GM23248 (cell line): ENCODE results near the gene UCP3.

Experiments used
- EZH2 ChIP-seq: fragments of 200-600 bp; sonication (generic); IDR thresholded peaks from 2 replicates; pipeline ENCODE4 v1.6.1; 2018; ENCODE audit warnings: antibody characterized with exemption, mild to moderate bottlenecking; ENCODE audit not compliant: insufficient read depth, poor library complexity, severe bottlenecking
- EZH2phosphoT487 ChIP-seq: fragments of 200-600 bp; sonication (generic); IDR thresholded peaks from 2 replicates; pipeline ENCODE4 v1.6.1; 2018; ENCODE audit warnings: antibody characterized with exemption, moderate library complexity, mild to moderate bottlenecking, low read depth; ENCODE audit not compliant: insufficient read depth

DNA sequence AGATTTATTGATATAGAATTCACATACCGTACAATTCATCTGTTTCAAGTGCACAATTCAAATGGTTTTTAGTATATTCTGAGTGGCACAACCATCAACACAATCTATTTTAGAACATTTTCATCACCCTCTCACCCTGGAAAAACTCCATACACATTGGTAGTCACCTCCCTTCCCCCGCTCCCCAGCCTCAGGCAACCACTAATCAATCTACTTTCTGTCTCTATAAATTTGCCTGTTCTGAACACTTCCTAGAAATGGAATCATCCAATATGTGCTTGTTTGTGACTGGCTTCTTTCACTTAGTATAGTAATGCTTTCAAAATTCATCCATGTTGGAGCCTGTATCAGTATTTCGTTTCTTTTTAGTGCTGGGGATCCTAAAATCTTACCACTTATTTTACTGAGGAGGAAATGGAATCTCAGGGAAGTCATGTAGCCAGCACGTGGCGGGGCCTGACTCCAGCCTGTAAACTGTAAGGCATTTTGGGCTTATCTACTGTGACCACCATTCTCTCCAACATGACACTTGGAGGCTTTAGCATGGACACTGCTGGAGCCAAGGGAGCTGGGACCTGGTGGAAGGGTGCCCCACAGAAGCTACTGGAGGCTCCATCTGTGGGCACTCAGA lies 905 bp upstream of the UCP3 start:
- no peak for TF ChIP-seq EZH2
- no peak for TF ChIP-seq EZH2phosphoT487
